ENCODE measurements around the gene TOMM7.

Gene TOMM7

DNA sequence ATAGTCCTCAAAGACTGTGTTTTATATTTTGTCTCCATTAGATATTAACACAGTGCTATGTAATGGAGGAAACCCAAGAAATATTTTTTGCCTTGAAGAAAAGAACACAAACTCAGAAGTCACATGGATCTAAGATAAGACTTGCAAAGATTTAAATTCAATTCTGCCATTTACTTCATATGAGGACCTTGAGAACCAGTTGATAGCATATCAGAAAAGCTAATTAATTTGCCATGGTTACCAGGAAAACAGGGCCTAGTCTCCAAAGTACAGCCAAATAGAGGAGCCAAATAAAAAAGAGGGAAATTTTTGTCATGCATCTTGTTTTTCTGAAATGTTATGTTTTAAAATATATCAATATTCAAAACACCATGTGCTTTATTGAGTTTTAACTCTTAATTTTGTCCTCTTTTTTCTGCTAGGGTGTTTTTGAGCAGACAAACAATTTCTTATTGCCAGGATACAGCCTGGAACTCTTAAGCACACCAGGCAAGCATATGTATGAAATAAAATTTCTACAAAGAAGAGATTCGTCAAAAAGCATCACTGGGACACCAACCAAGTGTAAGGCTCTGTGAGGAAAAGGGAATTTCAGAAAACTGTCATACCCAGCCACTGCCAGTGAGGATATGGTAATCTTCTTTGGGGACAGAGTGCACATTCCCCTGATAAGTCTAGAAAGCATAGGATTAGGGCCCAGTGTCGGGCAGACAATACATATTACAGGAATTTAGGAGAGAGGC is 10.6 kb upstream of the TOMM7 start:
- H3K27ac ChIP-seq, result no peak overlapping the region
- no peak for TF ChIP-seq CTCF (conservative IDR thresholded peaks at IDR 0.05)
- no peak for TF ChIP-seq ZFX (IDR thresholded peaks at IDR 0.05)

- TF ChIP-seq ZFX (IDR thresholded peaks at IDR 0.05) (no peak), CTCF (conservative IDR thresholded peaks at IDR 0.05) (no peak)
- H3K27ac ChIP-seq, result no peak overlapping the region
These were observed 9.8 kb upstream of the TOMM7 start for GRCh38 chr7:22832401-22832800.

DNA sequence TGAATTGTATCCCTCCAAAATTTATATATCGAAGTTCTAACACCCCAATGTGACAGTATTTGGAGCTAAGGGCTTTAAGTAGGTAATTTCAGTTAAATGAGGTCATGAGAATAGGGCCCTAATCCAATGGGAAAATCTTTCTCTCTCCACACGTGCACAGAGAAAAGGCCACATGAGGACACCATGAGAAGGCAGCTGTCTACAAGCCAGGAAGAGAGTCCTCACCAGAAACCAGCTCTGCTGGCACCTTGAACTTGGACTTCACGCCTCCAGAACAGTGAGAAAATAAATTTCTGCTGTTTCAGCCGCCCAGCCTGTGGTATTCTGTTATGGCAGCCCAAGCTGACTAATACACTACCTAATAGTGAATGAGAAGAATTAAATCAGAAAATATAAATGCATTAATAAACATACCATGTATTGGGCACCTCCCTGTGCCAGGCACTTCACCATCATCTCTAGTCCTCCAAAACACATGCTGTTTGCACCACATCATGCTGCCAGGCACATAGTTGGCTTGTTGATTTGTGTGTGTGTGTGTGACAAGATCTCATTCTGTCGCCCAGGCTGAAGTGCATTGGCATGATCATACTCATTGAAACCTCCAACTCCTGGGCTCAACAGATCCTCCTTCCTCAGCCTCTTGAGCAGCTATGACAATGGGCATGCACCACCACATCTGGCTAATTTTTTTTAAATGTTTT is 9.1 kb upstream of the TOMM7 start:
- TF ChIP-seq CTCF (conservative IDR thresholded peaks at IDR 0.05) (no peak), ZFX (IDR thresholded peaks at IDR 0.05) (no peak)
- H3K27ac ChIP-seq, result no peak overlapping the region

- H3K27ac ChIP-seq, result no peak overlapping the region
- TF ChIP-seq CTCF (conservative IDR thresholded peaks at IDR 0.05), result no peak
- no peak for TF ChIP-seq ZFX (IDR thresholded peaks at IDR 0.05)
These were observed 4.9 kb upstream of the TOMM7 start for GRCh38 chr7:22827563-22827962.

DNA sequence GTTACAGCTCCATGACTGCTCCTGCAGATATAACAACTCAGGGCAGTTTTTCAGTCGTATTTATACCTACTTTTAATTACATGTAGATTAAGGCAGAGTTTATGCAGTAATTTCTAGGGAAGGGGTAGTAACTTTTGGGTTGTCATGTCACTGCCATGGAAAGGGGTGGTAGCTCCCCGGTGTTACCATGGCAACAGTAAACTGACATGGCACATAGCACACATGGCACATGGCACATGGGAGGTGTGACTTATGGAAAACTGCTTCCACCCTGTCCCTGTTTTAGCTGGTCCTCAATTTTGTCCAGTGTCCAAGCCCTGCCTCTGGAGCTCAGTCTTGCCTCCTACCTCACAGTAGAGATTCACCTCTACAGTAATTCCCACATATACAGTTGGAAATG is 3.9 kb upstream of the TOMM7 start:
- no peak for TF ChIP-seq CTCF (conservative IDR thresholded peaks at IDR 0.05)
- no peak for TF ChIP-seq ZFX (IDR thresholded peaks at IDR 0.05)
- H3K27ac ChIP-seq, result no peak overlapping the region

DNA sequence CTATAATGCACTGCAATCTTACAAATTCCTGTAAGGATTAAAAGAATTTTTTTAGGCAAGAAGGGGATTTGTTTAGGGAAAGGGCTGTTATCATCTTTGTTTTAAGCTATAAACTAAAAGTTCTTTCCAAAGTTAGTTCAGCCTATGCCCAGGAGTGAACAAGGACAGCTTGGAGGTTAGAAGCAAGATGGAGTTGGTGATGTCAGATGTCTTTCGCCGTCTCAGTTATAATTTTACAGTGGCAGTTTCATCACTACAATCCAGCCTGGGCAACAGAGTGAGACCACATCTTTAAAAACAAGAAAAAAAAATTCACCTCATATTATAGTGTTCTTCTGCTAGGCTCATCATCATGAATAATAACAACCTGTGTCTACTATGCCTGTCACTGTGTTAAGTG is 2.1 kb upstream of the TOMM7 start:
- no peak overlapping the region for H3K27ac ChIP-seq
- TF ChIP-seq CTCF (conservative IDR thresholded peaks at IDR 0.05) (no peak), ZFX (IDR thresholded peaks at IDR 0.05) (no peak)

GRCh38 chr7:22823142-22823497 is 471 bp upstream of the TOMM7 start:
- TF ChIP-seq CTCF (conservative IDR thresholded peaks at IDR 0.05) (no peak; the same call in 1 of the 2 replicates), ZFX (IDR thresholded peaks at IDR 0.05) (no peak)
- H3K27ac ChIP-seq, result peak overlapping the region; percentile 83
